Pancreas (tissue), 10 donors: ENCODE results near the gene STAT4. TPM values are rescaled to one million over a fixed set of nuclear protein-coding genes. Genes with fewer than 3 reads are reported as not detected.

ENCODE experiments used
- ATAC-seq, 4 donors: fragments of 200-7000 bp; cut with Tn5 transposase; one replicate each; pipeline versions ENCODE4 v1.8.0 to v1.9.1; 2020; ENCODE audit warnings: mild to moderate bottlenecking in 4 of 4, moderate library complexity in 4 of 4
- DNase-seq, 6 donors: peaks; one replicate each; pipeline ENCODE4 v3.0.0-alpha.2; 2020
- FAIRE-seq: peaks from 2 replicates; lab custom pipeline; 2012; peaks lifted over from hg19 to GRCh38; lab: Jason Lieb, UNC
- H3K27ac ChIP-seq, 4 donors: fragments of 200-600 bp; sonication (generic); 1 replicate in 3 of 4; 2 replicates in 1 of 4; pipeline versions ENCODE4 v1.5.0 to v1.8.0; 2020
- H3K27me3 ChIP-seq, 4 donors: fragments of 200-600 bp; one replicate each; pipeline ENCODE4 v1.8.0; 2021
- H3K36me3 ChIP-seq, 3 donors: fragments of 200-600 bp; sonication (generic) in 1 of 3; one replicate each; pipeline versions ENCODE4 v1.5.0 to v1.8.0; 2020 to 2021
- H3K4me1 ChIP-seq, 3 donors: fragments of 200-600 bp; one replicate each; pipeline ENCODE4 v1.8.0; 2021
- H3K4me3 ChIP-seq, 4 donors: fragments of 200-600 bp; sonication (generic) in 2 of 4; one replicate each; pipeline versions ENCODE4 v1.5.0 to v1.8.0; 2020 to 2021
- H3K9me3 ChIP-seq, 4 donors: fragments of 200-600 bp; one replicate each; pipeline ENCODE4 v1.8.0; 2021
- WGBS, 2 donors: extraction: QIAGEN DNeasy Blood & Tissue Kit; methylation state at CpG; one replicate each; pipeline ENCODE4 v1.1.7; 2013; 5-methylcytosine and 5-hydroxymethylcytosine counted together
- intact Hi-C, 3 donors: fragments of 100-400 bp; cut with DNase I; formaldehyde crosslinking; loops; one replicate each; pipeline versions ENCODE4 v1.11.1 to v1.14.2; 2022
- polyA plus RNA-seq, 2 donors: library from polyadenylated mRNA; stranded (reverse); fragments of 200-250 nt; gene quantifications; one replicate each; pipeline ENCODE4 v1.2.3, GENCODE V29; 2013
- total RNA-seq, 6 donors: library from RNA; stranded (reverse); fragmentation: NEBNext Ultra II Directional in 4 of 6; extraction: Animal tissue kit (Norgen Biotek cat#: 25700) in 4 of 6; gene quantifications; one replicate each; pipeline versions ENCODE4 v1.2.1 to v1.2.4, GENCODE V29; 2021 to 2023
- TF ChIP-seq, protein P1 (sequence below), 4 donors: fragments of 200-600 bp; sonication (generic) in 3 of 4; IDR thresholded peaks; one replicate each; pipeline versions ENCODE4 v1.5.0 to v1.8.0; 2021; ENCODE audit warnings: antibody characterized with exemption in 4 of 4
- donor health status: healthy with polysubstance abuse.
- donor health status: DM: no; HTN: no; CAD: no; lungs with moderate emphysema.
- donor health status: DM: no; HTN: no; CAD: no.
- donor health status: control.
- donor health status: control.
- donor health status: Bipolar disorder and iron deficiency.
- donor health status: DM: yes; HTN: yes; CAD: no.
- donor health status: DM: no; HTN: no; CAD: no.
- donor health status: DM: no; HTN: no; CAD: no.
- donor health status: DM: yes; HTN: yes; CAD: no.

The STAT4 gene
- total and polyA plus RNA-seq, 8 donors, result 0.60 to 6.4 (median 1.8) TPM

DNA sequence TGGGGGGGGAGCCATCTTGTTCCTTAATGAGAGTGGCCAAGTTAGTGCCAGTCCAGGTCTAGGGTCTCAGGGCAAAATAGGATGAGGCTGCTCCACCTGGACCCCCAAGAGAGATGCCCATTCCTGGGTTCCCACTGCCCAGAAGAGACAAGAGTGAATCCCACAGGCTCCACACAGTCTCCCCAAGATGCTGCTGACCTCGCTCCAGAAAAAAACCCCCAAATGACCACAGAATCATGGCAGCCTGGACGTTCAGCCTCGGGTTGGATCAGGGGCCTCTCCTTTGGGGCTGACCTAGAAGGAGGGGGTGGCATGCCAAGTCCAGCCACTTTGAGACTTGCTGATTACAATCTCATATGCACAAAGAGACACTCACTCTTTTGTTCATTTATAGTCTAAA, 161.9 kb downstream of the STAT4 start:
- intact Hi-C loops, result no loop called here
- DNase-seq, result no peak
- H3K4me1 ChIP-seq, result no peaks in the 10 kb centered on the region
- ATAC-seq, result no peak
- no peak for FAIRE-seq
- H3K27ac ChIP-seq, result no peak overlapping the region
- no peaks in the 10 kb centered on the region for H3K27me3 ChIP-seq
- H3K4me3 ChIP-seq, result no peak overlapping the region
- TF ChIP-seq, protein P1, sequence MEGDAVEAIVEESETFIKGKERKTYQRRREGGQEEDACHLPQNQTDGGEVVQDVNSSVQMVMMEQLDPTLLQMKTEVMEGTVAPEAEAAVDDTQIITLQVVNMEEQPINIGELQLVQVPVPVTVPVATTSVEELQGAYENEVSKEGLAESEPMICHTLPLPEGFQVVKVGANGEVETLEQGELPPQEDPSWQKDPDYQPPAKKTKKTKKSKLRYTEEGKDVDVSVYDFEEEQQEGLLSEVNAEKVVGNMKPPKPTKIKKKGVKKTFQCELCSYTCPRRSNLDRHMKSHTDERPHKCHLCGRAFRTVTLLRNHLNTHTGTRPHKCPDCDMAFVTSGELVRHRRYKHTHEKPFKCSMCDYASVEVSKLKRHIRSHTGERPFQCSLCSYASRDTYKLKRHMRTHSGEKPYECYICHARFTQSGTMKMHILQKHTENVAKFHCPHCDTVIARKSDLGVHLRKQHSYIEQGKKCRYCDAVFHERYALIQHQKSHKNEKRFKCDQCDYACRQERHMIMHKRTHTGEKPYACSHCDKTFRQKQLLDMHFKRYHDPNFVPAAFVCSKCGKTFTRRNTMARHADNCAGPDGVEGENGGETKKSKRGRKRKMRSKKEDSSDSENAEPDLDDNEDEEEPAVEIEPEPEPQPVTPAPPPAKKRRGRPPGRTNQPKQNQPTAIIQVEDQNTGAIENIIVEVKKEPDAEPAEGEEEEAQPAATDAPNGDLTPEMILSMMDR (IDR thresholded peaks at IDR 0.05), result no peak
- H3K36me3 ChIP-seq, result peaks cover 6 to 67% (median 34%) of the 10 kb centered on the region in 3 donors
- no peaks in the 10 kb centered on the region for H3K9me3 ChIP-seq
- 94 to 97% methylated on average over 3 of the region's 3 CpGs for WGBS, 2 donors

DNA sequence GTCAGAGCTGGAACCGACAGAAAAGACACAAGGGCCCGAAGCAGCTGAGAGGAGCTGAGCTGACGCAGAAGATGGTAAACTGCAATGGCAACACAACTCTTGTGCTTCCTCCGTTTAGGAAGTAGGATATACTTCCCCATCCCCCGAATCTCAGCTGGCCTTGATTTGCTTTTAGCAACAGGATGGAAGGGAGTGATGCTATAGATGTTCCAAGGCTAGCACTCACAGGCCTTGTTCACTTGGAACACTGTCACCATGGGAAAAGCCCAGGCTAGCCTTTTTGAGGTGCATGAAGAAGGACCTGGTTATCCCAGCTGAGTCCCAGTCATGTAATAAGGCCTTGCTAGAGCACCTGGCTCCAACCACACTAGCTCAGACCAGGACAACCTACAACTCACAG, 162.9 kb downstream of the STAT4 start:
- Histone ChIP-seq H3K36me3 (peaks cover 6 to 67% (median 38%) of the 10 kb centered on the region in 3 donors), H3K4me1 (no peaks in the 10 kb centered on the region), H3K9me3 (no peaks in the 10 kb centered on the region), H3K27ac (no peak overlapping the region), H3K4me3 (no peak overlapping the region), H3K27me3 (no peaks in the 10 kb centered on the region)
- ATAC-seq (no peak), FAIRE-seq (no peak), DNase-seq (no peak)
- 94 to 95% methylated on average over 5 of the region's 5 CpGs for WGBS, 2 donors
- intact Hi-C loops, result no loop called here
- TF ChIP-seq, protein P1 (IDR thresholded peaks at IDR 0.05), result no peak

DNA sequence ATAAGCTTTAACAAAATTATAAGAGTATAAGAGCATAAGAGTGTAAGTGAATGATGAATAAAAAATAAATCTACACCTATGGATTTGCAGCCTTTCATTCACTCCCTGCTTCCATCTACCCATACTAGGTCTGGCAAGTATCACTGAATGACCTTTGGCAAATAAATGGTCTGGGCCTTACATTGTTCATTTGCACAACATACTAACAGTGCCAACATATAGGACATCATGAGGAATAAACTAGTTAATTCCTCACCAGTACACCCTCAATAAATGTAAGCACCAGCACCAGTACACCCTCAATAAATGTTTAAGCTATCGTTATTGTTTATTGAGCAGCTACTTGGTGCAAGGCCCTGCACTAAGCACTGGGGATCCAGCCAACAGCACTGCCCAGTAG, 163.7 kb downstream of the STAT4 start:
- Histone ChIP-seq H3K4me3 (no peak overlapping the region), H3K27ac (no peak overlapping the region), H3K4me1 (no peaks in the 10 kb centered on the region), H3K27me3 (no peaks in the 10 kb centered on the region), H3K9me3 (no peaks in the 10 kb centered on the region), H3K36me3 (peaks cover 6 to 74% (median 46%) of the 10 kb centered on the region in 3 donors)
- TF ChIP-seq, protein P1 (IDR thresholded peaks at IDR 0.05), result no peak
- ATAC-seq (no peak), DNase-seq (no peak), FAIRE-seq (no peak)
- intact Hi-C loops, result no loop called here
- WGBS, 2 donors, result 97 to 100% methylated on average over 1 of the region's 1 CpG

DNA sequence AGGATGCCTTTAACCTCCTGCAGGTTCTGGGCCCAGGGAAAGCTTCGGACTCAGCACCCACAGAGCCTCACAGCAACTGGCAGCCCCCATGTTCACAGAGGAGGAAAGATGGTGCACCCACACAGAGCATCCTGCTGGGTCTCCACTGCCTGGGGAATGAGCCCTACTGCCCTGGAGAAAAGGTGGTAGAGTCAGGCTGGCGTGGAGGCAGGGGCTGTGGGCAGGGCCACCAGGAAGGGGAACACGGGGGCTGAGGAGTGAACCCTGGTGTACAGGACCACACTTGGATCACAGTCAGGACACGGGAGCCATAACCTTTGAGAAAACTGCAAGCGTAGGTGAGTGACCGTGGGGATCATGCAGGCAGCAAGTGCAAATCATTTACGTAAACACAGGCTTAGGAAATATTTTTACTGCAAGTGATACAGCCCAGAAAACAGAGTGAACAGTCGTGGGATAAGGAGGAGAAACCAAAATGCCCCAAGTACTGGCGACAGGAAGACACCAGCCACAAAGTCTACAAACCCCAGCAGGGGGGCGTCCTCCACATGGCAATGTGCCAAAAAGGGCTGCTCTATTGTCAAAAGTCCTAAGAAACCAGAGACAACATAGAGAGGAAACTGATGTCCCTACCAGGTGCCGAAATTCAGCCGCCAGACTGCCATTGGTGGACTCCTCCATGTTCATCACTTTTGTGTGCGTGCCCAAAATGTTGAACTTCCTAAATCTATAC, 164.4 kb downstream of the STAT4 start:
- Histone ChIP-seq H3K9me3 (no peaks in the 10 kb centered on the region), H3K4me3 (no peak overlapping the region), H3K36me3 (peaks cover 6 to 81% (median 50%) of the 10 kb centered on the region in 3 donors), H3K4me1 (no peaks in the 10 kb centered on the region), H3K27me3 (no peaks in the 10 kb centered on the region), H3K27ac (no peak overlapping the region)
- ATAC-seq (no peak), DNase-seq (no peak), FAIRE-seq (no peak)
- 90 to 92% methylated on average over 13 of the region's 13 CpGs for WGBS, 2 donors
- intact Hi-C loops, result no loop called here
- TF ChIP-seq, protein P1 (IDR thresholded peaks at IDR 0.05), result no peak

DNA sequence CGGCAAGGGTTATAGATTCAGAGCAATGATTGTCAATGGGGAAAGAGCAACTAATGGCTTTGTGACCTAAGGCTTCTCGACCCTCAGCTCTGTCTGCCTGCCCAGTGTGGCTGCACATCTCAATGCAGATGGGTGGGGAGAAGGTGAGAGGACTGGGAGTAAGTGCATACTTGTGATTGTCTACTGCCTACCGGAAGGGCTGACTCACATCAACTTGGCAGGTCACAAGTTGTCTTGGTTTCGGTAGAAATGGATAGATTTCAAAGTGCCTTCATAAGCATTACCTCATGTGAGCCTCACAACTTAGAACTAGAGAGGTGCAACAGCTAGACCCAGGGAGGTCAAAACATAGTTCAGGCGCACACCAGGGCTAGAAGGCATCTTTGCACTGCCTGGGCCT, 166.2 kb downstream of the STAT4 start:
- H3K4me3 ChIP-seq, result no peak overlapping the region
- no peak for ATAC-seq
- H3K4me1 ChIP-seq, result no peaks in the 10 kb centered on the region
- no peak for DNase-seq
- WGBS, 2 donors, result 84 to 91% methylated on average over 5 of the region's 5 CpGs
- intact Hi-C loops, result no loop called here
- H3K27ac ChIP-seq, result no peak overlapping the region
- TF ChIP-seq, protein P1 (IDR thresholded peaks at IDR 0.05), result no peak
- H3K27me3 ChIP-seq, result no peaks in the 10 kb centered on the region
- peaks cover 6 to 69% (median 42%) of the 10 kb centered on the region in 3 donors for H3K36me3 ChIP-seq
- no peak for FAIRE-seq
- no peaks in the 10 kb centered on the region for H3K9me3 ChIP-seq
